GM21786 (cell line): ENCODE measurements around the gene PSMA6.
"Not testable (repeated sequence)": the region's sequence is repeated elsewhere in the genome, so short reads cannot be mapped to it uniquely, and the experiment has no call there.

Experiments
- ATAC-seq: cut with Tn5 transposase; IDR thresholded peaks from one replicate; pipeline ENCODE4 v1.9.1; 2021; ENCODE audit not compliant: unreplicated experiment

Gene PSMA6

GRCh38 chr14:35292051-35292769 lies at the start of gene PSMA6:
PSMA6 (plus strand) TSS chr14:35292382; CDS start chr14:35292477, 95 bp downstream.
- ATAC-seq, result peak; percentile 79

GRCh38 chr14:35242599-35243311 lies 49.4 kb upstream of the PSMA6 start:
- no peak for ATAC-seq

GRCh38 chr14:35243956-35244355 lies 48.2 kb upstream of the PSMA6 start:
- no peak for ATAC-seq

GRCh38 chr14:35244542-35244941 lies 47.6 kb upstream of the PSMA6 start:
- ATAC-seq, result no peak

GRCh38 chr14:35245051-35245450 lies 47.1 kb upstream of the PSMA6 start:
- no peak for ATAC-seq

GRCh38 chr14:35247777-35248475 lies 44.3 kb upstream of the PSMA6 start:
- ATAC-seq, result peak; percentile 63

GRCh38 chr14:35248476-35248788 lies 43.8 kb upstream of the PSMA6 start:
- ATAC-seq, result peak; percentile 62

- ATAC-seq, result no peak
Measured at GRCh38 chr14:35250319-35250718, 41.9 kb upstream of the PSMA6 start.

GRCh38 chr14:35252451-35252868 lies 39.7 kb upstream of the PSMA6 start:
- no peak for ATAC-seq

- not testable (repeated sequence) for ATAC-seq
Measured at GRCh38 chr14:35253056-35253455, 39.1 kb upstream of the PSMA6 start.

GRCh38 chr14:35254034-35254622 lies 38.1 kb upstream of the PSMA6 start:
- not testable (repeated sequence) for ATAC-seq

- no peak for ATAC-seq
Measured at GRCh38 chr14:35254736-35255135, 37.4 kb upstream of the PSMA6 start.

GRCh38 chr14:35255711-35256110 lies 36.5 kb upstream of the PSMA6 start:
- no peak for ATAC-seq

GRCh38 chr14:35257809-35258208 lies 34.4 kb upstream of the PSMA6 start:
- ATAC-seq, result no peak

- ATAC-seq, result no peak
Measured at GRCh38 chr14:35258420-35258819, 33.8 kb upstream of the PSMA6 start.

GRCh38 chr14:35261774-35262173 lies 30.4 kb upstream of the PSMA6 start:
- no peak for ATAC-seq

GRCh38 chr14:35262436-35262835 lies 29.7 kb upstream of the PSMA6 start:
- no peak for ATAC-seq

- ATAC-seq, result no peak
Measured at GRCh38 chr14:35268946-35269345, 23.2 kb upstream of the PSMA6 start.

GRCh38 chr14:35274805-35275204 lies 17.4 kb upstream of the PSMA6 start:
- ATAC-seq, result no peak

GRCh38 chr14:35277179-35277578 lies 15.0 kb upstream of the PSMA6 start:
- no peak for ATAC-seq

- ATAC-seq, result no peak
Measured at GRCh38 chr14:35279369-35279768, 12.8 kb upstream of the PSMA6 start.

GRCh38 chr14:35281341-35281740 lies 10.8 kb upstream of the PSMA6 start:
- ATAC-seq, result no peak
